T-helper 1 cell (primary cell): ENCODE results near the gene SNX33.

ENCODE experiments used
- DNase-seq, 5 donors: peaks; one replicate each; pipeline ENCODE4 v3.0.0-alpha.2; 2012 to 2020

SNX33 gene

GRCh38 chr15:75644376-75644775, 3.3 kb upstream of the SNX33 start:
- no peak for DNase-seq

GRCh38 chr15:75646112-75646943, 1.4 kb upstream of the SNX33 start:
- DNase-seq = no peak

- no peak for DNase-seq
These were observed 758 bp upstream of the SNX33 start for GRCh38 chr15:75646944-75647364.

GRCh38 chr15:75648156-75649000, 666 bp downstream of the SNX33 start:
- no peak for DNase-seq

- no peak for DNase-seq
These were observed 1.5 kb downstream of the SNX33 start for GRCh38 chr15:75649045-75649761.

GRCh38 chr15:75649848-75650247, 2.1 kb downstream of the SNX33 start:
- DNase-seq = no peak

GRCh38 chr15:75650908-75651809, 3.4 kb downstream of the SNX33 start:
- DNase-seq = no peak

GRCh38 chr15:75651810-75652543, 4.3 kb downstream of the SNX33 start:
- no peak for DNase-seq

- no peak for DNase-seq
These were observed 5.7 kb downstream of the SNX33 start for GRCh38 chr15:75653347-75653913.

GRCh38 chr15:75654201-75654907, 6.6 kb downstream of the SNX33 start:
- DNase-seq = no peak

GRCh38 chr15:75655931-75656330, 8.2 kb downstream of the SNX33 start:
- no peak for DNase-seq

GRCh38 chr15:75656331-75656730, 8.6 kb downstream of the SNX33 start:
- DNase-seq = no peak

GRCh38 chr15:75656813-75657212, 9.1 kb downstream of the SNX33 start:
- no peak for DNase-seq

GRCh38 chr15:75659141-75659771, 11.5 kb downstream of the SNX33 start:
- no peak for DNase-seq

GRCh38 chr15:75659928-75660645, 12.4 kb downstream of the SNX33 start:
- DNase-seq = no peak

GRCh38 chr15:75661100-75661755, 13.5 kb downstream of the SNX33 start:
- no peak for DNase-seq

- DNase-seq = no peak
These were observed 14.0 kb downstream of the SNX33 start for GRCh38 chr15:75661756-75662140.

GRCh38 chr15:75662823-75663519, 15.3 kb downstream of the SNX33 start:
- no peak for DNase-seq
